ENCODE results near the gene CAMK2D.

GRCh38 chr4:113579360-113579759 is 182.2 kb downstream of the CAMK2D start:
- TF ChIP-seq CTCF (IDR thresholded peaks at IDR 0.05) (no peak), POLR2A (IDR thresholded peaks at IDR 0.05; ENCODE audit: low read length) (no peak), EP300 (IDR thresholded peaks at IDR 0.05) (no peak), RAD21 (conservative IDR thresholded peaks at IDR 0.05 in 1 of 2, IDR thresholded peaks at IDR 0.05 in 1 of 2) (no peak), JUN (IDR thresholded peaks at IDR 0.05) (no peak), MAX (IDR thresholded peaks at IDR 0.05) (no peak), PHF8 (IDR thresholded peaks at IDR 0.05; ENCODE audit: borderline replicate concordance, low read depth) (no peak), REST (IDR thresholded peaks at IDR 0.05) (no peak)

Data from A549 (cell line).